Melanocyte of skin (primary cell): ENCODE data around the gene GNPTG. TPM values are rescaled to one million over a fixed set of nuclear protein-coding genes. Genes with fewer than 3 reads are reported as not detected.

ENCODE experiments used
- total RNA-seq, 2 donors: library from RNA; depleted of rRNA; stranded (reverse); fragments of >200 nt; gene quantifications; 2 replicates each; pipeline ENCODE4 v1.2.3, GENCODE V29; 2012

GNPTG gene
- total RNA-seq = 10 to 100 TPM; 28.3 to 47.5 TPM

DNA sequence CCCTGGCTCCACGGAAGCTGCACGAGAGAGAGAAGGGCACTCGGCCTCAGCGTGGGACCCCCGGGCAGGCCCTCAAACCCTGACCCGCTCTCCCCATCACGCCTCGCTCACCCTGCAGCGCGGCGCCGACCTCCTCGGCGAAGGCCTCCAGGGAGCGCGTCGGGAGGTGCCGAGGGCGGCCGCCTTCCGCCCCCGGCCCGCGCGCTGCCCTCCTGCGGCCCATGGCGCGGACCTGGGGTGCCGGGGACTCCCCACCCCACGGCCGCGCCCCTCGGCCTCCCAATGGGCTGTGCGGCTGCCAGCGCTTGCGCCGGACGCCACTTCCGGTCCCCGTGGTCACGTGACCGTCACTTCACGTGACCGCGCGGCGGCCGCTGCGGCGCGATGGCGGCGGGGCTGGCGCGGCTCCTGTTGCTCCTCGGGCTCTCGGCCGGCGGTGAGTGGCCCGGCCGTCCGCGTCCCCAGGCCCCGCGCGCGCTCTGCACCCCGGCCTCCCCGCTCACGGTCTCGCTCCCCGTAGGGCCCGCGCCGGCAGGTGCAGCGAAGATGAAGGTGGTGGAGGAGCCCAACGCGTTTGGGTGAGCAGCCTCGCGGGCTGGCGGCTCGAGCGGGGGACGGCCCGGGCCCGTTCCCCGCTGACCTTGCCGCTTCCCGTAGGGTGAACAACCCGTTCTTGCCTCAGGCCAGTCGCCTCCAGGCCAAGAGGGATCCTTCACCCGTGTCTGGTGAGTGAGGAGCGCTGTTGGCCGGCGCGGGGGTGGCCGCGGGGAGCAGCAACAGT, at the start of gene GNPTG, which contains the start of gene TSR3:
GNPTG (plus strand) TSS at position 350 of the 781 bp plus-strand sequence; CDS start at position 385, 35 bp downstream.
TSR3 (minus strand) TSS at position 297 of the 781 bp plus-strand sequence; CDS start at position 223, 74 bp downstream.

DNA sequence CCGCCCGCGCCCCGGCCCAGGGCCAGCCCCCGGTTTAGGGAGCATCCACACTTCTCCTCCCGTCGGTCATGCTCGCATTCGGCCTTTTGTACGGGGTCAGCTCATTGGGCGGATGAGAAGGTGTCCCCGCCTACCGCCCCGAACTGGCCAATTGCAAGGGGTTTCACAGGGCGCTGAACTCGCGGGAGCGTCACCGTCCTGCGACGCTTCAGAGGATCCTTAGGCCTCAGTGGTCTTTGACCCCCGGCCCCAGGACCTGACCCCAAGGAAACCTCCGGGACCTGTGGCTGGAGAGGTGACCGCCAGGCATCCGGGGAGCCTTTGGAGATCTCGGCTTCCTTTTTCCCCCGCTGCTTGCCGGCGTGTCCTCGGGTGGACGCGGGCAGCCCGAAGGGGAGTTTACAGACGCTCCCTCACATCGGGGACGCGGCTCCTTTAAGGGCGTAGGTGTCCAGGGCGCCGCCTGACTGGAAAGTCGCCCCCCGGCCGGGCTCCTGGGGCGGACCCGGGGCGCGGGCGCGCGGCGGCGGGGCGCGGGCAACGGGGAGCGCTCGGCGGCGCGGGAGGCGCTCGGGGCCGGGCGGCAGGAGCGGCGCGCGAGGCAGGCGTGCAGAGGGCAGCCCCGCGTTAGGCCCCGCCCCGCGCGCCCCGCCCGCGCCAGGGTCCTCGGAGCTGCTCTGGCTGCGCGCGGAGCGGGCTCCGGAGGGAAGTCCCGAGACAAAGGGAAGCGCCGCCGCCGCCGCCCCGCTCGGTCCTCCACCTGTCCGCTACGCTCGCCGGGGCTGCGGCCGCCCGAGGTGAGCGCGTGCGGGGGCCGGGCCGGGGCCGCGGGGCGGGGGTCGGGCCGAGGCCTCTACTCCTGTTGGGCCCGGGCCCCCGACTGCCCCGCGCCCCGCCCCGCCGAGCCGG, 42.5 kb upstream of the GNPTG start, which contains the start of gene UBE2I:
UBE2I (plus strand) TSS at position 660 of the 909 bp plus-strand sequence. CDS start 4,395 bp downstream, outside the sequence.

DNA sequence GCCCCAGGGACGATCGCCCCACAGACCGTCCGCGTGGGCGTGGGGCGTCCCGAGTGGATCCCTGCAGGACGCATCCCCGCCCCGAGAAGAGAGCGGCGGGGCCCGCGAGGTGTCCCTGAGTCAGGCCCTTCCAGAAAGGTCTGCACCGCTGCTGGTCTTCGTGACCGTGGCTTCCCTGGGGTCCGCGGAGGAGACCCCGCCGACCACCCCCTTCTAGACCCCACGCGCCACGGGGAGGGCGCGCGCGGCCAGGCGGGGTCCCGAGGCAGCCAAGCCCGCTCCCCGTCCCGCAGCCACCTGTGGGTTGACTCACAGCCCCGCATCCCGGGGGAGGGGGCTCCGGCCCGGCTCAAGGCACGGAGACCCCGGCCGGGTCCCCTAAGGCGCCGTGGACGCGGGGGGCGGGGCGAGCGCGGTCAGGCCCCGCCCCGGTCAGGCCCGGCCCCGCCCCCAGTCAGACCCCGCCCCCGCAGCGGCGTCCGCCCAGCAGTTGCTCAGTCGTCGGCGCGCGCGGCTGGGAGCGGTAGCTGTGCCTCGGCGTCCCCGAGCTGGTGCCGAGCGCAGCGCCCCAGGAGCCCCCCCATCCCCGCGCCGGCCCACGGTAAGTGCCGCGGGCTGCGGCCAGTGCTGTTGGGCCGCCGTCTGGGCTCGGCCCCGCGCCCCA, 18.4 kb upstream of the GNPTG start, which contains the start of gene BAIAP3:
BAIAP3 (plus strand) TSS at position 497 of the 664 bp plus-strand sequence. CDS start 4,905 bp downstream, outside the sequence.

Other genes starting within 250 kb of the GNPTG start
- gene CACNA1H, start 198.8 kb upstream of the GNPTG start, total RNA-seq = 1 to 10 TPM in 1 of 2 donors, under 1 TPM in 1; under 0.01 to 1.7 TPM
- gene TPSG1, start 126.7 kb upstream of the GNPTG start, total RNA-seq = not detected
- not detected for gene TPSB2, start 121.7 kb upstream of the GNPTG start, total RNA-seq
- gene TPSAB1, start 111.2 kb upstream of the GNPTG start, total RNA-seq = not detected
- not detected for gene TPSD1, start 95.9 kb upstream of the GNPTG start, total RNA-seq
- gene UBE2I, start 42.3 kb upstream of the GNPTG start, total RNA-seq = 10 to 100 TPM; 50.9 to 69.9 TPM
- gene BAIAP3, start 18.3 kb upstream of the GNPTG start, total RNA-seq = under 1 TPM in 1 of 2 donors, not detected in 1; 0.34 TPM
- 10 to 100 TPM; 42.7 to 52.3 TPM for gene TSR3, start 53 bp upstream of the GNPTG start, total RNA-seq
- 1 to 10 TPM; 7.0 to 7.2 TPM for gene UNKL, start 62.8 kb downstream of the GNPTG start, total RNA-seq
- 10 to 100 TPM in 1 of 2 donors, 1 to 10 TPM in 1; 9.3 to 17.3 TPM for gene UQCC4, start 68.8 kb downstream of the GNPTG start, total RNA-seq
- not detected for gene PERCC1, start 79.1 kb downstream of the GNPTG start, total RNA-seq
- gene CCDC154, start 92.6 kb downstream of the GNPTG start, total RNA-seq = 1 to 10 TPM in 1 of 2 donors, under 1 TPM in 1; 0.67 to 2.8 TPM
- gene CLCN7, start 123.1 kb downstream of the GNPTG start, total RNA-seq = 100 to 1,000 TPM; 476 to 523 TPM
- under 1 TPM; under 0.01 to 0.34 TPM for gene PTX4, start 137.0 kb downstream of the GNPTG start, total RNA-seq
- 10 to 100 TPM; 21.7 to 28.6 TPM for gene TELO2, start 141.4 kb downstream of the GNPTG start, total RNA-seq
- 10 to 100 TPM in 1 of 2 donors, 1 to 10 TPM in 1; 1.7 to 10.3 TPM for gene TMEM204, start 181.7 kb downstream of the GNPTG start, total RNA-seq